ENCODE results near the gene PSMD14.

PSMD14 gene

GRCh38 chr2:161418275-161418714 is 110.1 kb downstream of the PSMD14 start:
- no peak overlapping the region for H3K27ac ChIP-seq
- no peak for TF ChIP-seq CTCF (conservative IDR thresholded peaks at IDR 0.05)

GRCh38 chr2:161418715-161419637 is 110.8 kb downstream of the PSMD14 start:
- H3K27ac ChIP-seq = no peak overlapping the region
- TF ChIP-seq CTCF (conservative IDR thresholded peaks at IDR 0.05) = no peak

DNA sequence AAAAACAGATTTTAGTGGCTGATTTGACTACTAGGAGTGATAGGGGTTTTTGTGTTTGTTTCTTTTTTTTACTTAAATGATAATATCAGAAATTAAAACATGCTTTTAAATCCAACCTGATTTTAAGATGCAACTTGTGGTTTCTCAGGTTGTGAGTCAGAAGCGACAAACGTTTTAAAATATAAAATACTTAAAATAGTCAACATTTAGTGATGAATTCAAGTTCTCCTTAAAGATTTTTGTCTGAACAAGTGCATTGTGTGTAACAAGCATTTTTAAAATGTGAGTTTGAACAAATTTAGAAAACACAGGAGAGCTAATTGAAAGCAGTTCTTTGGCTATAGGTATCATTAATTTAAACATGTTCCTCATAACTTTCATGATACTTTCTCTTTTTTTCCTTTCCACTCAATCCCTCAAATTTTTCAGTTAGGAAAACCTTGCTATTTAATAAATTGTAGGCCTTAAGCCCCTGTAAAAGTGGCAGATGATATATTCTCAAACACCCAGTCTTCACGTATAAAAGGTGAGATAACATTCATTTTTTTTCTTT is 111.5 kb downstream of the PSMD14 start:
- TF ChIP-seq CTCF (conservative IDR thresholded peaks at IDR 0.05) = no peak
- H3K27ac ChIP-seq = no peak overlapping the region

GRCh38 chr2:161420406-161421074 is 112.3 kb downstream of the PSMD14 start:
- TF ChIP-seq CTCF (conservative IDR thresholded peaks at IDR 0.05) = no peak
- no peak overlapping the region for H3K27ac ChIP-seq

DNA sequence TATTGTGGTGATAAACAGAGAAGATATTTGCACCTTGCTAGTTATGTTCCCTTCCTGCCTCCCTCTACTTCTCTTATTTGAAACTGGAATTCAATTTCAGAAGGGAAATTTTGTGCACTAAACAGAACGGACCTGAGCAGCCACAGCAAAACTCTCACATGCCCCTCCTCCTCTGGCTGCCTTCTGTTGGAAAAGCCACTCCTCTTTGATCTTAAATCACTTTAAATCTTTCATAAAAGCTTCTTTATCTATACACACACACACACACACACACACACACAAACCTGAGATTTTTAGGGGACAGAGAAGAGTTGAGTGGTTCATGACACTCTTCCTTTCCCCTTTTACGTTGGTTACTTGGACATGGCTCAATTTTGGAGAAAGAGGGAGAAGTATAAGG is 113.5 kb downstream of the PSMD14 start:
- no peak for TF ChIP-seq CTCF (conservative IDR thresholded peaks at IDR 0.05)
- no peak overlapping the region for H3K27ac ChIP-seq

GRCh38 chr2:161422816-161423403 is 114.7 kb downstream of the PSMD14 start:
- no peak for TF ChIP-seq CTCF (conservative IDR thresholded peaks at IDR 0.05)
- no peak overlapping the region for H3K27ac ChIP-seq

Measured in VCaP (cell line).